PC-3 (cell line): ENCODE data around the gene PTPN3.
"Not testable (repeated sequence)": the region's sequence is repeated elsewhere in the genome, so short reads cannot be mapped to it uniquely, and the experiment has no call there.

Experiments used
- CTCF ChIP-seq: fragments of 300-600 bp; sonication (generic); conservative IDR thresholded peaks from 2 replicates; pipeline ENCODE4 v1.5.1; 2017; ENCODE audit warnings: antibody characterized with exemption, low read depth, mild to moderate bottlenecking, low read length
- EZH2 ChIP-seq: fragments of 300-600 bp; sonication (generic); IDR thresholded peaks from one replicate; pipeline ENCODE4 v1.6.1; 2017; ENCODE audit warnings: antibody characterized with exemption, mild to moderate bottlenecking, low read length; ENCODE audit not compliant: unreplicated experiment
- EZH2phosphoT487 ChIP-seq: fragments of 300-600 bp; sonication (generic); IDR thresholded peaks from 2 replicates; pipeline ENCODE4 v1.6.1; 2018; ENCODE audit warnings: mild to moderate bottlenecking, antibody characterized with exemption, low read length, borderline replicate concordance

GRCh38 chr9:109532652-109533051, 34.5 kb upstream of the PTPN3 start:
- TF ChIP-seq CTCF, EZH2, EZH2phosphoT487: not testable (repeated sequence)
